HG03520 (cell line): ENCODE results near the gene ELP4.
"Not testable (repeated sequence)": the region's sequence is repeated elsewhere in the genome, so short reads cannot be mapped to it uniquely, and the experiment has no call there.

Source experiments
- ATAC-seq: cut with Tn5 transposase; IDR thresholded peaks from one replicate; pipeline ENCODE4 v1.9.1; 2021; ENCODE audit warnings: mild to moderate bottlenecking, moderate library complexity; ENCODE audit not compliant: unreplicated experiment

Gene ELP4, protein sequence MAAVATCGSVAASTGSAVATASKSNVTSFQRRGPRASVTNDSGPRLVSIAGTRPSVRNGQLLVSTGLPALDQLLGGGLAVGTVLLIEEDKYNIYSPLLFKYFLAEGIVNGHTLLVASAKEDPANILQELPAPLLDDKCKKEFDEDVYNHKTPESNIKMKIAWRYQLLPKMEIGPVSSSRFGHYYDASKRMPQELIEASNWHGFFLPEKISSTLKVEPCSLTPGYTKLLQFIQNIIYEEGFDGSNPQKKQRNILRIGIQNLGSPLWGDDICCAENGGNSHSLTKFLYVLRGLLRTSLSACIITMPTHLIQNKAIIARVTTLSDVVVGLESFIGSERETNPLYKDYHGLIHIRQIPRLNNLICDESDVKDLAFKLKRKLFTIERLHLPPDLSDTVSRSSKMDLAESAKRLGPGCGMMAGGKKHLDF

DNA sequence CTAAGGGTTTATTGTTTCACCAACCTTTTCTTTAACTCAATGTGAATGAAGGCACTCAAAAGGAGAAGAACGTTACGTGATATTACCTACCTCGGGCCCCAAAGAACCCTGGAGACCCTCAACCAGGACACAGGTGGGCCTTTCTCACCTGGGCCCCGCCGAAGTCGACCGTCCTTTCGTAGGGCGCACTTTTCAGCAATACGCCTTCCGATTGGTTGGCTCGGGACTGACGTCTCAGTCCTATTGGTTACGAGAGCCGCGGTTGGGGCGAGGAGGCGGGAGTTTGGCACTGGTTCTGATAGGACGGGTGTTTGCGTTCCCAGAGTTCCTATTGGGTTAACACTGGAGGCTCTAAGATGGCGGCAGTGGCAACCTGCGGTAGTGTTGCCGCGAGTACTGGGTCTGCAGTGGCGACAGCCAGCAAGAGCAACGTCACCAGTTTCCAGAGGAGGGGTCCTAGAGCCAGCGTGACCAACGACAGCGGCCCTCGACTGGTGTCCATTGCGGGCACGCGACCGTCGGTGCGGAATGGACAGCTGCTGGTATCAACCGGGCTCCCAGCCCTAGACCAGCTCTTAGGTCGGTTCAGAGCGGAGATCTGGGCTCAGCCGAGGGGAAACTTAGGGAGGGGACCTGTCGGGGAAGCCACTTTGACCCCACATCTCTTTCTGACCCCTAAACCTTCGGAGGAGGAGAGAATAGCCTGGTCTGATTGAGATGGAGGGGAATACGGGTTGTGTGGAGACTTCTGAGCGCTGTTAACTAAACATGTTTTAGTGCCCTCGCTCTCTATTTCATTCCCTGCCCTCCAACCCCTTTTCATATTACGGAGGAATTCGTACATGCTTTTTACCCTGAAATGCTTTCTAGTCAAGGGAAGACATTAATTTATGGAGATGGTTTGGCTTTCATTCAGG is at the start of gene ELP4, which contains the start of gene IMMP1L:
Gene ELP4, plus strand, starts transcription at position 339 of the 917 bp plus-strand sequence. Its CDS starts 18 bp downstream, at position 357.
Gene IMMP1L, minus strand, starts transcription at position 194 of the 917 bp plus-strand sequence. CDS start 46,346 bp downstream, outside the sequence.
- peak; percentile 100 for ATAC-seq

DNA sequence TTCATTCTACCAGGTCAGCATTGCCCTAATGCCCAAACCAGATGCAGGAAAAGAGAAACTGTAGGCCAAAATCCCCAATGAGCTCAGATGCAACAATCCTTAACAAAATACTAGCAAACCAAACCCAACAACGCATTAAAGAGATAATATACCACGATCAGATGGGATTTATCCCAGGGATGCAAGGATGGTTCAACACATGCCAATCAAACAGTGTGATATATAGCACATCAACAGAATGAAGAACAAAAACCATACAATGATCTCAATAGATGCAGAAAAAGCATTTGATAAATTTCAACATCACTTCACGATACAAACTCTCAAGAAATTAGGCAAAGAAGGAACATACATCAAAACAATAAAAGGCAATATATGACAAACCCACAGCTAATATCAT is 45.1 kb upstream of the ELP4 start:
- no peak for ATAC-seq

DNA sequence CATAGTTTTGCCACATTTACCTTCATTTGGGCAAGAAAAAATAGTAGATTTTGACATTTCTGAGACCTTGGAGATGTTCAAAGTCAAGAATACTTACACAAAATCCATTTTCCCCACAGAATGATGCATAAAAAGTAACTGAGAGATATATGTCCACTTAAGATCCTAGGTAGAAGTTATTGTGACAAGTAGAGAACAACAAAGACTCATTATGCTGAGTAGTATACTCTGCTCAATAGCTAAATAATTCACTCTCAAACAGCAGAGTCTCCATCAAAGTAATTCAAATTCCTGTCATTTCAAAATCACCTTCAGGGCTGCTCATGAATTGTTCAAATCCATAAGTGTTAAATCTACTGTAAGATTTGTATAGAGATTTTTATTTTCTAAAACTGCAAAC is 35.5 kb upstream of the ELP4 start:
- ATAC-seq: no peak

DNA sequence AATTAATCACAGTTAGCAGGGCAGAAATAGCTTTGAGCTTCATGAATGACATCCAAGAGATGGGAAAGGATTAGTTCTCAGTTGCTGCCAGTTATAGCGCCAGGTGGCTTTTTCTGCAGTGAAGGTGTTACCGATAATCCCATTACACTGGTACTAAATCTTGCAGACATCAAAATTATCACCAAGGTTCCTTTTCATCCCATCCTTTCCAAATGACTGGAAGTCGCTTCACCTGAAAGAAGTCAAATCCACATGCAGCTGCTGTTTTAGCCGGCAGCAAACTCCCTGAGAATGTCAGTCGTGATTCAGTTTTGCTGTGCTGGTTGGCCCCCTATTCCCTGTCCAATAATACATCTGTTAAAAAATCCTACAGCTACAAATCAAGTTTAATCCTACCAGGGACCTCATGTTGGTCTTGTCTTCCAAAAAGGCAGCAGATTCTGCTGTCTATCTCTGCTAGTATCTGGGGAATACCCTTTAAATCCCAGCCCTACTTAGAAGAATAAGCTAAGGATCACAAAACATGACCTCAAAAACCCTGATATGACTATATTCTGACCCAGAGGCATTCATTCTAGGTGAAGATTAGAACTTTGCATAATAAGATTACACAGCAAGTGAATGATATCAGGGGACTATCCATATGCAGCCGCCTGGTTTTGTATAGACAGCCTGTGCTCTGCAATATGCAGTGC is 31.9 kb upstream of the ELP4 start:
- no peak for ATAC-seq

DNA sequence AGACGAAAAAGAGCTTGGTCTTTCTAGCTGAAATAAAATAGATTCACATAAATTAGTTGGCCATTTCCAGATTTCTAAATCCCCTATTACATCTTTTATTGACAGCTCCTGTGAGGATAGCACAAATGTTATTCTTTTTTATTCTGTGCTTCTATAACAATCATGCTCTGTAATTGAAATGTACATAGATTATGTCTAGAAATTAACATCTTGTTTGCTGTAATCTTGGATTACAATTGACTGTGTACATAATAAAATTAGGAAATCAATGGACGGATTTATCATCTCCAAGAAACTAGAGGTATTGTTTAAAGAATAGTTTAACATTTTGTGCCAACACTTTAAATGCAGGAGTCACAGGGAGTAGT is 31.4 kb upstream of the ELP4 start:
- ATAC-seq: no peak

DNA sequence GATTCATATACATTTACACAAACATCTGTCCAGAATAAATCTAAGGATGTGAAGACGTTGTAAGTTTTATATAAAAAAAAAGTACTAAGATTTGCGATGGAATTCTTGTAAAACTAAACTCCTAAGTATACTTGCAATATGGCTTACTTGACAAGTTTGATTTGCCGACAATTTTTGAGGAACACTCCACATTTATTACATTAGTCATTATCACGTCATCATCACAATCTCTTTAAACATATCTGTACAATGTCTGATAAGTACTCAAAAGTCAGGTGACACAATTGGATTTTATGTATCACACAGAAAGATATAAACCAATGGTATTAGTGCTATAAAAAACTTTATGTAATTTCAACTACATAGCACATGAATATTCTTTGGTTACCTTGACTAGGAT is 30.5 kb upstream of the ELP4 start:
- ATAC-seq: no peak

DNA sequence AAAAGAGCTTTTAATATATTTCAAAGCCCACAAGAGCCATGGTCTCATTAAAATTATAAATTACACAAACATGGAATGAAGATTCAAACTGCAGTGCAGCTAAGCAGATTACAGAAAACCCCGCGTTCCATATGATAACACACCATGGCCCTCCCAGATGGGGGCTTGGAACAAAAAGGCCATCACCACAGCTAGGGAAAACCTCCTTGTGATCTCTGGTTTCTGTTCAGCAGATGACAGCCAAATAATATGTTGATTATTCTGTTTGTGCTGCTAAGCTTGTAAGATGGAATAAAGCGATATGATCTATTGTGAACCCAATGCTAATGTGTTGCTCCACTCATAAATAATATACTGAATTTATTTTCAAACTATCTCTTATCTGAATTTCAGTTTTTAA is 28.6 kb upstream of the ELP4 start:
- no peak for ATAC-seq

DNA sequence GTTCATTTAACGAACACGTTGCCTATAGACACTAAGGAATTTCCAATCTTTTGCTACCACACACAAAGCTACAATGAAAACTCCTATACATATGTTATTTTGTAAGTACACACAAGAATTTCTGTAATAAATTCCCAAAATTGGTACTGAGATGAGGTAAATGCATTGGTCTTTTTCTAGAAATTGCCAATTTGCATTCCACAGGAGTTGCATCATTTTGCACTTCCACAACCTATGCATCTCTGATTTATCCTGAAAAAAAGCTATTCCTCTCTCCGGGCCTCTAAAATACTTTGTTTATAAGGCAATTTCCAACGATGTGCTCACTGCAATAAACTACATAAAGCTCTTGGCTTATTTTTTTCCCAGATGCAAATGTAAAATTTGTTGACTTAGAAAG is 25.1 kb upstream of the ELP4 start:
- no peak for ATAC-seq

DNA sequence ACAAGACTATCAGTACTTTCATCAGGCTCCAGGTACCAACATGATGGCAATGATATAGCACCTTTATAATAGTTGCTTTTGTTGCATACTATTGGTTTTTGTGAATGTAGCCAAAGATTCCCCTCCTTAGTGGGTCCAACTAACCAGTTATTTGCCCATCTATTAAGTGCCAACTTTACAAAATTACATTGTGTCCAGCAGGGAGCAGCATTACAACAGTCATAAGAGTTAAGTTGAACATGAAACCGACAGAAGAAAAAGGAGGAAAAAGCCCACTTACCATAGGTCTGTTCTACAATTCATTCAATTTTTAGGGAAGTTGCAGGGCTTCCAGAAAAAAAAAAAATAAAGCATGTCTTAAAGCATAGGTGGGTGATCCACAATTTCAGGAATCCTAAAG is 21.7 kb upstream of the ELP4 start:
- peak; percentile 53 for ATAC-seq

DNA sequence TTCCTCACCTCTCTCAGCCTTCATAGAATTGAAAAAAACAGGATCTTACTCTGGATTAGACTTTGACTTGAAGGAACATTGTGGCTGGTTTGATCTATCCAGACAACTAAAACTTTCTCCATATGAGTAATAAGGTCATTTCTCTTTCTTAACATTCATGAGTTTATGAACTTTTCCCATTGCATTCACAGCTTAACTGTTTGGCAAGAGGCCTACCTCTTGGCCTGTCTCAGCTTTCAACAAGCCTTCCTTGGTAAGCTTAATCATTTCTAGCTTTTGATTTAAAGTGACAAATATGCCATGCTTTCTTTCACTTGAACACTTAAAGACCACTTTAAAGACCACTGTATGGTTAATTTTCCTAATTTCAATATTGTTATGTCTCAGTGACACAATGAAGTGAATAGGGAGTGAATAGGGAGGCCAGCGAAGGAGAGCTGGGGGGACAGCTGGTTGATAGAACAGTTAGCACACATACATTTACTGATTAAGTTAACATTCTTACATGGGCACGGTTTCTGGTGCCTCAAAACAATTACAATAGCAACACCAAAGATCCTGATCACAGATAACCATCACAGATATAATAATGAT is 17.1 kb upstream of the ELP4 start:
- ATAC-seq: no peak

DNA sequence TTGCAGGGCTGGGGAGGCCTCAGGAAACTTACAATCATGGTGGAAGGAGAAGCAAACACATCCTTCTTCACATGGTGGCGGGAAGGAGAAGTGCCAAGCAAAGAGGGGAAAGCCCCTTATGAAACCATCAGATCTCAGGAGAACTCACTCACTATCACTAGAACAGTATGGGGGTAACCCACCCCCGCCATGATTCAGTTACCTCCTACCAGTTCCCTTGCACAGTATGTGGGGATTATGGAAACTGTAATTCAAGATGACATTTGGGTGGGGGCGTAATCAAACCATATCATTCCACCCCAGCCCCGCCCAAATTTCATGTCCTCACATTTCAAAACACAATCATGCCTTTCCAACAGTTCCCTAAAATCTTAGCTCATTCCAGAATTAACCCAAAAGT is 16.3 kb upstream of the ELP4 start:
- ATAC-seq: no peak

DNA sequence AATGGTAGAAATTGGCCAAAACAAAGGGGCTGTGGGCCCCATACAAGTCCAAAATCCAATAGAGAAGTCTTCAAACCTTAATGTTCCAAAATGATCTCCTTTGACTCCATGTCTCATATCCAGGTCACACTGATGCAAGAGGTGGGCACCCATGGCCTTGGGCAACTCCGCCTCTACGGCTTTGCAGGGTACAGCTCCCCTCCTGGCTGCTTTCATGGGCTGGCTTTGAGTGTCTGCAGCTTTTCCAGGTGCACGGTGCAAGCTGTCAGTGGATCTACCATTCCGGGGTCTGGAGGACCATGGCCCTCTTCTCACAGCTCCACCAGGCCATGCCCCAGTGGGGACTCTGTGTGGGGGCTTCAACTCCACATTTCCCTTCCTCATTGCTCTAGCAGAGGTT is 15.8 kb upstream of the ELP4 start:
- not testable (repeated sequence) for ATAC-seq

DNA sequence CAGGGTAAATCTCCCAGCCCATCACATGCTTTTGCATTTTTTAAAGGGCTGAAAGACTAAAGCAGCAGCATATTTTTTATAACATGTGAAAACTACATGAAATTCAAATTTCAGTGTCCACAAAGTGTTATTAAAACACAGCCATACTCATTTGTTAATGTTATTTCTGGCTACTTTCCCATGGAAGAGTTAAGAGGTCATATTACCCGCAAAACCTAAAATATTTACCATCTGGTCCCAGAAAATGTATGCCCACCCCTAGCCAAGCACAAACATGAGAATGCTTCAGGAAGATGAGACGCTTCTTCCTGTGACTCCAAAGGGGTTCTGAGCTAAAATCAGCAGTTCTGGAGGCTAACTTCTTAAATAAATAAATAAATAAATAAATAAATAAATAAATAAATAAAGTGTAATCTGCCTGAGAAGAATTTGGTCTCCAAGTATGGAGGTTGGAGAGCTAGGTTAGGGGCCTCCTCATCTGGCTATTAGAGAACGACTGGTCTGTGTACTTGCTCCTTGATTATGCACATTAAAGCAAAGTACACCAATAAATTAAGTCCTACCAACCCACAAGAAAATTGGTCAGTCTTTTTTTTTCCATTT is 9.9 kb upstream of the ELP4 start:
- no peak for ATAC-seq

DNA sequence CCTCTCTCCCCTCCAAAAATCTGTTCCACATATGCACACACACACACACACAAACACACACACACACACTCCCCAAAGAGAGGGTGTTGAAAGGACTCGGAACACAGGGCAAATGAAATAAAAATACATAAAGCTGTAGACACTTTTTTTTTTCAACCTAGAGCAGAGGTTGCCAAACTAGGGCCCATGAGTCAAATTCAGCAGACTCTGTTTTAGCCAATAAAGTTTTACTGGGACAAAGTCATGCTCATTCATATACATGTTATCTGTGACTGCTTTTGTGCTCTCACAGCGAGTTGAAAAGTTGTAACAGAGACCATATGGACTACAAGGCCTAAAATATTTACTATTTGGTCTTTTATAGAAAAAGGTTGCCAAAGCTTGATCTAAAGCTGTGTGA is 9.0 kb upstream of the ELP4 start:
- ATAC-seq: no peak

DNA sequence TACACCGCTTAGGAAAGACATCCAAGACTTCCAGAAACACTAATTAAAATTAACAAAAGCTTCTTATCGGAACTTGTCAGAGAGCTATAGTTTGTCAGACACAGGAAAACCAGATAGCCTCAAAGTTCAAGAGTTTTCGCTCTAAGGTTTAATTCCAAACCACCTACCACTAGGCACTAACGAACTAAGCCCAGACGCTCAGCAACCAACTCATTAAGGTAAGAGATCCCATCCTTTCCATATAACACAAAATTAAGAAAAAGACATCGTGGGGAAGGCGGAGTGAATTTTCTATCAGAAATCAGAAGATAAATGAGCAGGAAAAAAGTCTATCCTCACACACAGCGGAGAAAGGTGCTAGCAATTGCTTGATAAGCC is 527 bp upstream of the ELP4 start:
- ATAC-seq: peak; percentile 5

DNA sequence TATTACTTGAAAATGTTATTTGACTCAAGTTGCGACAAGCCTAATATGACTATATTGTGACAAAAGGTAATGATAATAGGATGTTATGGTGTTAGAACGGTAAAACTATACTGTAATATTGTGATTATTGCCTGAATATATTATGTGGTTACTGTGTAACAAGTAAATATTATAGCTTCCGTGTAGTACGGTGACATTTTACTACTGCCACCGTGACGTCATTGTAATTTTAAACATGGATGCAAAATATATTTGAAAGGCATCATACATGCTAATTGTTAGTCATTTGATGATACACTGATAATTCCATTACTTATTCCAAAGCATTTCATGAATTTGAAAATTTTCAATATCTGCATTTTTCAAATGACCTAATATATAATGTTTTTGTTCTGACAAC is 2.5 kb downstream of the ELP4 start:
- ATAC-seq: no peak

DNA sequence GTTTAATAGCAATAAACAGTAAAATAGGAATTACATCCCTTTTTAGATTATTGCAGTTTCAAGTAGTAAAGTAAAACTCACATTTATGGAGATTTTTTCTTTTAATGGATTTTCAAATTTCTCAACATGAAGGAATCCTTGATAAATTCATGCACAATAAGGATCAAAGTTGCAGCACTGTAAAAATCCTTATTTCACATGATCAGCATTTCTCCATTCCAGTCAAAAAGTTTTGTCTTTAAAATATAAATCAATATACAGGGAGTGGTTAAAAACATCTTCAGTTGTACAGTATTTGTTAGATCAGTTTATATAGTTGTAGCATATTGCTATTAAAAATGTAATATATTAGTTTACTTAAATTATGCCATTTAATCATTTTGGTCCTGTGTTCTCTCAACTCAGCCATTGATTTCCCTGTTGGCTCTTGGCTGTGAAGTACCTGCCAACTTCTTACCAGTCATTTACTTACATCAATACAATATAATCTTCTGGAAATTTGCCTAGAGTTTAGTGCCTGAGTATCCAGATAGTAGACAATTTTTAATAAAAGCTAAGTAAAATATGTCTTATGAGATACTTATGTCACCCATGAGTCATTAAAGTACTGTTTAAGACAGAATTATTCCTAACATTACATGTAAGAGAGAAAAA is 12.1 kb downstream of the ELP4 start:
- no peak for ATAC-seq

DNA sequence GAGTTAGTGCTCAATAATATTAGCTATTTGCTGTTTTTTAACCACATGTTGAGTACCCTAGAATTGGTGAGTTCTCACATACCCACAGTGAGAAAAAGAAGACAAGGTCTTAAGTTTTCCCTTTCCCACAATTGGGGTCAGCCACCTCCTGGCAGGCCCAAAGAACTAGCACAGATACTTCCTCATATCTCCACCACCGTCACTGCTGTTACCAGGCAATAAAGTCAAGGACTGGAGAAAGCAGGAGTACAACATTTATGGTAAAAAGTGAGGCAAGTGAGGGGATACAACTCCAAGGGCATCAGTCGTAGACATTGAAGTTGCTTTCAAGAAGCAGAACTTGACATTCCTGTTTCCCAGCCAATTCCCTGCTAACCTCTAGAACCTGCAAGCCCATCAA is 19.6 kb downstream of the ELP4 start:
- ATAC-seq: no peak

DNA sequence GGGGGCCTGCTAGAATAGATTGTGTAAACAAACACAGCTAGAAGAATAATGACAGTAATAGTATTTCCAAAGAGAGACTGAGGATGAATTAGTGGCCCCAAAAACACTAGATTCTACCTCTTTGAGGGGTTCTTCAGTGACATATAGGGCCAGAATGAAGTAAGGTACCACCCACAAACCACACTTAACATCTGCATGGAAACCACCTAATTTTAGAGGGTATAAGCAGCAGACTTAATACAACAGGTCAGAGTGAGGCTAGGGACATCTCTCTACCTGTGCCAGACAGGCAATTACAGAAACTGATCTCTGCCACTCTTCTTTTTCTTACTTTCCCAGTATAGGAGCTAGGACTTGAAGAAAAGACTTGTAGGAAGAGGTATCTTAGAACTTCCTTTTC is 20.1 kb downstream of the ELP4 start:
- no peak for ATAC-seq

DNA sequence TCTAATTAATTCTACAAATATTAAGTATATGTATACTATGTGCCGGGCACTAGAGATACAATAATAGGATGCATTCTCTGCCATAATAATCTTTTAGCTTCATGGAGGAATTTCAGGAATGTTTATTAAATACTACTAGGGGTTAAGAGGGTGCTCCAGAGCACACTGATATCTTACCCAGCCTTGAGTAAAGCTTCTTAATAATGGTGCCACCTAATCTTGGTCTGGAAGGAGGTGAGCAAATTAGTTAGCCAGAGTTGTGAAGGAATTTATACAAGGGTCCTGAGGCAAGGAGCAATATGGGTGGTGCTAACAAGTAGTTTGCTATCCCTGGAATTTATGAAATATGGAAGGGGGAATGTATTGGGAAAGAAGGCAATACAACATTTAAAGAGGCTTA is 21.7 kb downstream of the ELP4 start:
- no peak for ATAC-seq
